ENCODE data around the gene MYO1C.

DNA sequence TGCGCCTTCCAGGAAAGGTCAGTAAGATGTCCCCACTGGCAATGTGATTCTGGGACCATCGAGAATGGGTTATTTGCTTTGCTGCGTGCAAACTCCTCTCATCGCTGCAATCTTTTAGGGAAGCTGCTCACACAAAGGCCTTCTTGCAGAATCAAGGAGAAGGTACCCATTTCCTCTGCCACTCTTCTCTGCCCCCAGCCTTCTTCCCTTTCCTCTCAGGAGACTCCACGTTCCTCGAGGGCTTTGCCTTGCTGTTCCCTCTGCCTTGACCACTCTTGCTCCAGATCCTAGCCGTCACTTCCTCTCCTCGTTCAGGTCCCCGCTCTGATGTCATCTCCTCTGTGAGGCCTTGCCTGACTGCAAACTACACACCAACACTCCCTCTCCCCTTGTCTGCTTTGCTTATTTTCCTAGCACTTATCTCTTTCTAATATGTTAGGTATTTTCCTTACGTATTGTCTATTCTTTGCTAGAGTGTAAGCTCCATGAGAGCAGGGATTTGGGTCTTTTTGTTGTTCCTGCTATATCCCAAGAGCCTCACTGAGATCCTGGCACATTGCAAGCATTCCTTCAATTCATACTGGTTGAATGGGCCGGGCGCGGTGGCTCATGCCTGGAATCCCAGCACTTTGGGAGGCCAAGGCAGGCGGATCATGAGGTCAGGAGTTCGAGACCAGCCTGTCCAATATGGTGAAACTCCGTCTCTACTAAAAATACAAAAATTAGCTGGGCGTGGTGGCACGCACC is 31.1 kb downstream of the MYO1C start:
- TF ChIP-seq, protein P1, sequence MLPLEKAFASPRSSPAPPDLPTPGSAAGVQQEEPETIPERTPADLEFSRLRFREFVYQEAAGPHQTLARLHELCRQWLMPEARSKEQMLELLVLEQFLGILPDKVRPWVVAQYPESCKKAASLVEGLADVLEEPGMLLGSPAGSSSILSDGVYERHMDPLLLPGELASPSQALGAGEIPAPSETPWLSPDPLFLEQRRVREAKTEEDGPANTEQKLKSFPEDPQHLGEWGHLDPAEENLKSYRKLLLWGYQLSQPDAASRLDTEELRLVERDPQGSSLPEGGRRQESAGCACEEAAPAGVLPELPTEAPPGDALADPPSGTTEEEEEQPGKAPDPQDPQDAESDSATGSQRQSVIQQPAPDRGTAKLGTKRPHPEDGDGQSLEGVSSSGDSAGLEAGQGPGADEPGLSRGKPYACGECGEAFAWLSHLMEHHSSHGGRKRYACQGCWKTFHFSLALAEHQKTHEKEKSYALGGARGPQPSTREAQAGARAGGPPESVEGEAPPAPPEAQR (CRISPR knock-in tag; IDR thresholded peaks at IDR 0.05), result no peak
- TF ChIP-seq, protein P2, sequence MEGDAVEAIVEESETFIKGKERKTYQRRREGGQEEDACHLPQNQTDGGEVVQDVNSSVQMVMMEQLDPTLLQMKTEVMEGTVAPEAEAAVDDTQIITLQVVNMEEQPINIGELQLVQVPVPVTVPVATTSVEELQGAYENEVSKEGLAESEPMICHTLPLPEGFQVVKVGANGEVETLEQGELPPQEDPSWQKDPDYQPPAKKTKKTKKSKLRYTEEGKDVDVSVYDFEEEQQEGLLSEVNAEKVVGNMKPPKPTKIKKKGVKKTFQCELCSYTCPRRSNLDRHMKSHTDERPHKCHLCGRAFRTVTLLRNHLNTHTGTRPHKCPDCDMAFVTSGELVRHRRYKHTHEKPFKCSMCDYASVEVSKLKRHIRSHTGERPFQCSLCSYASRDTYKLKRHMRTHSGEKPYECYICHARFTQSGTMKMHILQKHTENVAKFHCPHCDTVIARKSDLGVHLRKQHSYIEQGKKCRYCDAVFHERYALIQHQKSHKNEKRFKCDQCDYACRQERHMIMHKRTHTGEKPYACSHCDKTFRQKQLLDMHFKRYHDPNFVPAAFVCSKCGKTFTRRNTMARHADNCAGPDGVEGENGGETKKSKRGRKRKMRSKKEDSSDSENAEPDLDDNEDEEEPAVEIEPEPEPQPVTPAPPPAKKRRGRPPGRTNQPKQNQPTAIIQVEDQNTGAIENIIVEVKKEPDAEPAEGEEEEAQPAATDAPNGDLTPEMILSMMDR (IDR thresholded peaks at IDR 0.05), result no peak
- TF ChIP-seq ATF2 (CRISPR knock-in tag; IDR thresholded peaks at IDR 0.05; ENCODE audit: borderline replicate concordance, low read depth), result no peak
- TF ChIP-seq, protein P3, sequence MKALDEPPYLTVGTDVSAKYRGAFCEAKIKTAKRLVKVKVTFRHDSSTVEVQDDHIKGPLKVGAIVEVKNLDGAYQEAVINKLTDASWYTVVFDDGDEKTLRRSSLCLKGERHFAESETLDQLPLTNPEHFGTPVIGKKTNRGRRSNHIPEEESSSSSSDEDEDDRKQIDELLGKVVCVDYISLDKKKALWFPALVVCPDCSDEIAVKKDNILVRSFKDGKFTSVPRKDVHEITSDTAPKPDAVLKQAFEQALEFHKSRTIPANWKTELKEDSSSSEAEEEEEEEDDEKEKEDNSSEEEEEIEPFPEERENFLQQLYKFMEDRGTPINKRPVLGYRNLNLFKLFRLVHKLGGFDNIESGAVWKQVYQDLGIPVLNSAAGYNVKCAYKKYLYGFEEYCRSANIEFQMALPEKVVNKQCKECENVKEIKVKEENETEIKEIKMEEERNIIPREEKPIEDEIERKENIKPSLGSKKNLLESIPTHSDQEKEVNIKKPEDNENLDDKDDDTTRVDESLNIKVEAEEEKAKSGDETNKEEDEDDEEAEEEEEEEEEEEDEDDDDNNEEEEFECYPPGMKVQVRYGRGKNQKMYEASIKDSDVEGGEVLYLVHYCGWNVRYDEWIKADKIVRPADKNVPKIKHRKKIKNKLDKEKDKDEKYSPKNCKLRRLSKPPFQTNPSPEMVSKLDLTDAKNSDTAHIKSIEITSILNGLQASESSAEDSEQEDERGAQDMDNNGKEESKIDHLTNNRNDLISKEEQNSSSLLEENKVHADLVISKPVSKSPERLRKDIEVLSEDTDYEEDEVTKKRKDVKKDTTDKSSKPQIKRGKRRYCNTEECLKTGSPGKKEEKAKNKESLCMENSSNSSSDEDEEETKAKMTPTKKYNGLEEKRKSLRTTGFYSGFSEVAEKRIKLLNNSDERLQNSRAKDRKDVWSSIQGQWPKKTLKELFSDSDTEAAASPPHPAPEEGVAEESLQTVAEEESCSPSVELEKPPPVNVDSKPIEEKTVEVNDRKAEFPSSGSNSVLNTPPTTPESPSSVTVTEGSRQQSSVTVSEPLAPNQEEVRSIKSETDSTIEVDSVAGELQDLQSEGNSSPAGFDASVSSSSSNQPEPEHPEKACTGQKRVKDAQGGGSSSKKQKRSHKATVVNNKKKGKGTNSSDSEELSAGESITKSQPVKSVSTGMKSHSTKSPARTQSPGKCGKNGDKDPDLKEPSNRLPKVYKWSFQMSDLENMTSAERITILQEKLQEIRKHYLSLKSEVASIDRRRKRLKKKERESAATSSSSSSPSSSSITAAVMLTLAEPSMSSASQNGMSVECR (CRISPR knock-in tag; IDR thresholded peaks at IDR 0.05; ENCODE audit: borderline replicate concordance), result no peak
- no peak for TF ChIP-seq RORB (CRISPR knock-in tag; IDR thresholded peaks at IDR 0.05)
- TF ChIP-seq, protein P4, sequence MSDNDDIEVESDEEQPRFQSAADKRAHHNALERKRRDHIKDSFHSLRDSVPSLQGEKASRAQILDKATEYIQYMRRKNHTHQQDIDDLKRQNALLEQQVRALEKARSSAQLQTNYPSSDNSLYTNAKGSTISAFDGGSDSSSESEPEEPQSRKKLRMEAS (CRISPR knock-in tag; IDR thresholded peaks at IDR 0.05), result no peak
- no peak for TF ChIP-seq NFATC4 (CRISPR knock-in tag; IDR thresholded peaks at IDR 0.05)
- no peak for TF ChIP-seq ZBTB43 (CRISPR knock-in tag; IDR thresholded peaks at IDR 0.05)
- no peak for TF ChIP-seq TCF7 (CRISPR knock-in tag; IDR thresholded peaks at IDR 0.05; ENCODE audit: low read depth)
- TF ChIP-seq, protein P5, sequence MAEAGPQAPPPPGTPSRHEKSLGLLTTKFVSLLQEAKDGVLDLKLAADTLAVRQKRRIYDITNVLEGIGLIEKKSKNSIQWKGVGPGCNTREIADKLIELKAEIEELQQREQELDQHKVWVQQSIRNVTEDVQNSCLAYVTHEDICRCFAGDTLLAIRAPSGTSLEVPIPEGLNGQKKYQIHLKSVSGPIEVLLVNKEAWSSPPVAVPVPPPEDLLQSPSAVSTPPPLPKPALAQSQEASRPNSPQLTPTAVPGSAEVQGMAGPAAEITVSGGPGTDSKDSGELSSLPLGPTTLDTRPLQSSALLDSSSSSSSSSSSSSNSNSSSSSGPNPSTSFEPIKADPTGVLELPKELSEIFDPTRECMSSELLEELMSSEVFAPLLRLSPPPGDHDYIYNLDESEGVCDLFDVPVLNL (CRISPR knock-in tag; IDR thresholded peaks at IDR 0.05; ENCODE audit: borderline replicate concordance, low read depth), result no peak
- TF ChIP-seq, protein P6, sequence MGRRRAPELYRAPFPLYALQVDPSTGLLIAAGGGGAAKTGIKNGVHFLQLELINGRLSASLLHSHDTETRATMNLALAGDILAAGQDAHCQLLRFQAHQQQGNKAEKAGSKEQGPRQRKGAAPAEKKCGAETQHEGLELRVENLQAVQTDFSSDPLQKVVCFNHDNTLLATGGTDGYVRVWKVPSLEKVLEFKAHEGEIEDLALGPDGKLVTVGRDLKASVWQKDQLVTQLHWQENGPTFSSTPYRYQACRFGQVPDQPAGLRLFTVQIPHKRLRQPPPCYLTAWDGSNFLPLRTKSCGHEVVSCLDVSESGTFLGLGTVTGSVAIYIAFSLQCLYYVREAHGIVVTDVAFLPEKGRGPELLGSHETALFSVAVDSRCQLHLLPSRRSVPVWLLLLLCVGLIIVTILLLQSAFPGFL (CRISPR knock-in tag; IDR thresholded peaks at IDR 0.05; ENCODE audit: borderline replicate concordance), result no peak
- TF ChIP-seq CREB1 (CRISPR knock-in tag; IDR thresholded peaks at IDR 0.05), result no peak

Data from WTC11 (cell line).